MV-4-11 (cell line): ENCODE results near the gene ABHD14A.
A peak's percentile ranks its signal among the peaks of the same experiment; 100 is the strongest.

ENCODE experiments used
- DNase-seq: peaks from one replicate; lab custom pipeline; 2025; lab: John Stamatoyannopoulos, UW

ABHD14A gene

DNA sequence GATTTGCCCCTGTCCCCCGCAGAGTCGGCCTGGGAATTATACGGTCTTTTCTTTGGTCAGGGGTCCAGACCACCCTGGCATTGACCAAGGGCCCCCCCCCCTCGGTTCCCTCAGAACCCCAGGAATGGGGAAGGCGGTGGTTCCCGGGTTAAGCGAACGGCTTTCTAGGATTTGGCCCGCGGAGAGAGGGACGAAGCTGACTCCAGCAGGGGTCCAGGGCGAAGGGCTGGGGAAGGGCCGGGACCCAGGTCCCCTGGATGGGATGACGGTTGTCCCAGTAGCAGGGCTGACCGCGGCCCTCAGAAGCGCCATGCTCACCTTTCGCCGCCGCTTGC, 33.4 kb upstream of the ABHD14A start:
- no peak for DNase-seq

DNA sequence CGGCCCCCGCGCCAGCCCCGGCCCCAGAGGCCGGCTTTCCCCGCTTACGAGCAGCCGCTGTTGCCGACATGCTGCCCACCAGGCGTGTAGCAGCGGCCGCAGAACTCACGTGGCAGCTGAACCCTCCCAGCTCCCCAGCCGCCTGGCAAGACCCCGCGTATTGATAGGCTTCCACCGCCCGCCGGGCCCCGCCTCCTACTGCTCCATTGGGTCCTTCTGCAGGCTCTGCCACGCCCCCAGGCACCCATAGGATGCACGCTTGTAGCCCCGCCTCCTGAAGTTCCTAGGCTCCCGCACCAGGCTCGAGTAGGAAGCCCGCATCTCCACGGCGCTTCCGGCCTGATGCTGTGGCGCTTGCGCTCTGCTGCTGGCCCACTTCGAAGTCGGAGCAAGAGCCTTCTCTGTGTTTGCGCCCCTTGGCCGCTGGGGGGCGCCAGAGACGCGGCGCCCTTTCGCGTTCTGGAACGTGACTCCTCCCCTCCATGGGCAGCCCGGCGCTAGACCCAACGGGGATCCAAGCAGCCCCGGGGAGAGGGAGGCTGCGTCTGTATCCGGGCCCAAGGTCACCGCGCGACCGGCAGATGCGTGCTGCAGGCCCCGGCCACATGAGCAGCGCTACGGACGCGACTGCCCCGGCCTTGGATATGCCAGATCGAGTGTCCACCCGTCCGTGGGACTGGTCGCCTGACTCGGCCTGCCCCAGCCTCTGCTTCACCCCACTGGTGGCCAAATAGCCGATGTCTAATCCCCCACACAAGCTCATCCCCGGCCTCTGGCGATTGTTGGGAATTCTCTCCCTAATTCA, 32.9 kb upstream of the ABHD14A start, which contains the start of the genes PARP3 and RRP9:
PARP3 (plus strand) TSS at position 566 of the 805 bp plus-strand sequence. CDS start 993 bp downstream, outside the sequence.
RRP9 (minus strand) TSS at position 107 of the 805 bp plus-strand sequence; CDS start at position 70, 37 bp downstream.
- DNase-seq: peak; percentile 100

DNA sequence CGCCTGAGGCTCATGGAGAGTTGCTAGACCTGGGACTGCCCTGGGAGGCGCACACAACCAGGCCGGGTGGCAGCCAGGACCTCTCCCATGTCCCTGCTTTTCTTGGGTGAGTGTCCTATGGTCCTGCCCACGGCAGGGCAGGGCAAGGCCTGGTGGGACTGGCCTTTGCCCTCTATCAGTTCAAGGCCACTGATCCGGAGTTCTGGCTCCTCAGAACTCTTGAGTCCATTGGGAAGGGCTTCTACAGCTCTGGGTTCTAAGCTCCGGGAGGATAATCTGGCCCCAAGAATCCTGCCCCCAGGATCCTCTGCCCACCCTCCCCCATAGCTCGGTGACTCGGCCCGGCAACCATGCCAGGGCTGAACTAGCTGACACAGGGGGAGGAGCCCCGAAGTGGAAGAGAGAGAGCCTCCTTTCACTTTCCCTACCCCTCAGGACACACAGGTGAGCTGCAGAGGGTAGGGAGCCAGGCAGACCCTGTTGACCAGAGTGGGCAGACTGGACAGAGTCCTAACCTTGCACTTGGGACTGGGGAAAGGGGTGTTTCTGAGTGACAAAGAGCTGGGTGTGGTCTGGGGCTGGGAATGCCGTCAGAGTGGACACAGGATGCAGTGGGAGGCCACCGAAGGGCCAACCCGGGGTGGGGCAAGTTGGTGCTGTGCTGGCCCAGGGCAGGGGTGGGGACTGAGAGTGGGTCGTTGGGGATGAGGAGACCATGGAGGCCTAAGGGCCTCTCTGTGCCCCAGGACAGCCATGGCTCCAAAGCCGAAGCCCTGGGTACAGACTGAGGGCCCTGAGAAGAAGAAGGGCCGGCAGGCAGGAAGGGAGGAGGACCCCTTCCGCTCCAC, 32.0 kb upstream of the ABHD14A start:
- DNase-seq: no peak

DNA sequence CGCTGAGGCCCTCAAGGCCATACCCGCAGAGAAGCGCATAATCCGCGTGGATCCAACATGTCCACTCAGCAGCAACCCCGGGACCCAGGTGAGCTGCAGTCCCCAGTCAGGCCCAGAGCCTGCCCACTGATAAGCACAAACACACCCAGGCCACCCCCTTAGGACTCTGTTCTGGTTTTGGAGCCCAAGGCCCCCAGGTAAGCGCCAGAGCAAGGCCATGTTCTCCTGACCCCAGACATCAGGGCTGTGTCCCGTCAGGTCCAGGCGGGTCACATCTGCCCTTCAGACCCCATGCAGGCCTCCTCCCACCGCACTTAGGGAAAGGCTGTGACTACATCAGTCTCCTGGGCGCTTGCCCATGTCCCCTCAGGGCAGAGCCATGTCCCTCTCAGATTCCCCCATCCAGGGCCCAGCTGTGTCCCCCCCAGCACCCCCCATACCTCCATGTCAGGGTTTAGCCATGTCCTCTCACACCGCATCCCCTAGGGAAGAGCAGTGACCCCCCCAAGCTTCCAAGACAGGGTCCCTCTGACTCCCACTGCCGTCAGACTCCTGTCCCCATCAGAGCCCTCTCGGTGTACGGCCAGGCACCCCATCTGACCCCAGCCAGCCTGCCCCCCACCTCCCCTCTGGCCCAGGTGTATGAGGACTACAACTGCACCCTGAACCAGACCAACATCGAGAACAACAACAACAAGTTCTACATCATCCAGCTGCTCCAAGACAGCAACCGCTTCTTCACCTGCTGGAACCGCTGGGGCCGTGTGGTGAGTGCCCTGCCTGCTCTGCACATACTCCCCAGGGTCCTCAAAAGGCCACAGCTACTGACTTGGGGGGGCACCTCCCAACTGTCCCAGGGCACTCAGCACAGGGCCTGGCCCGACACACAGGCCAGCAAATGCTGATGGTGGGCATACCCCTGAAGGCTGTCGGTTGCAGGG, 31.1 kb upstream of the ABHD14A start:
- DNase-seq: no peak

DNA sequence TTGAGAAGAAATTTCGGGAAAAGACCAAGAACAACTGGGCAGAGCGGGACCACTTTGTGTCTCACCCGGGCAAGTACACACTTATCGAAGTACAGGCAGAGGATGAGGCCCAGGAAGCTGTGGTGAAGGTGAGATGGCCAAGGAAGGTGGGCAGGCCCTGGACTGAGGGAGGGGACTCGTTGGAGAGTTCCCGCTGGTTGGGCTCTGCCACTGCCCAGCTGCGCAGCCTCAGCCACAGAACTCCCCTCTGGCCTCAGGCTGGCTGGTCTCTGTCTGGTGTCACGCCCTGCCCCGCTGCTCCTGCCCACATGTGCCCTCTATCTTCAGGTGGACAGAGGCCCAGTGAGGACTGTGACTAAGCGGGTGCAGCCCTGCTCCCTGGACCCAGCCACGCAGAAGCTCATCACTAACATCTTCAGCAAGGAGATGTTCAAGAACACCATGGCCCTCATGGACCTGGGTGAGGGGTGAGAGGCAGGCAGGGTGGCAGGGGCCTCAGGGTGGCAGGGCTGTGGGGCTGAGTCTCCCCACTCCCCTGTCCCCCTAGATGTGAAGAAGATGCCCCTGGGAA, 30.3 kb upstream of the ABHD14A start:
- no peak for DNase-seq

DNA sequence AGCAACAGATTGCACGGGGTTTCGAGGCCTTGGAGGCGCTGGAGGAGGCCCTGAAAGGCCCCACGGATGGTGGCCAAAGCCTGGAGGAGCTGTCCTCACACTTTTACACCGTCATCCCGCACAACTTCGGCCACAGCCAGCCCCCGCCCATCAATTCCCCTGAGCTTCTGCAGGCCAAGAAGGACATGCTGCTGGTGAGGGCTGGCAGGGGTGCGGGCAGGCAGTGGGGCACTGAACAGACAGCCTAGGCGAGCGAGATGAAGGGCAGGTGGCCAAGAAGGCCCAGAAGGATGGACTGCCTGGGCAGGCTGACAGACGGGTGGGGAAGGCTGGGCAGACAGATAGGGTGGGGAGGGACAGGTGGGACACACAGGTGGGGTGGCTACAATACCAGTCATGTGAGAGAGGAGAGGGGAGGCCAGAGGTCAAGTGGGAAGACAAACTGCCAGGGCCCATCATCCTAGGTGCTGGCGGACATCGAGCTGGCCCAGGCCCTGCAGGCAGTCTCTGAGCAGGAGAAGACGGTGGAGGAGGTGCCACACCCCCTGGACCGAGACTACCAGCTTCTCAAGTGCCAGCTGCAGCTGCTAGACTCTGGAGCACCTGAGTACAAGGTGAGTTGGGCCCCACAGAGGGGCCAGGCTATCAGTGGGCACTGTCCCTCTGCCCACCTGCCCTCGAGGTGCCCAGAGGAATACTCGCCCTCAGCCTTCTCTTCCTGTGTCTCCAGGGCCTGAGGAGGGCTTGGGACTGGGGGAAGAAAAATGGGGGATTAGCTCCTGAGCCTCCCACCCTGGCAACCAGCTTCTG, 29.6 kb upstream of the ABHD14A start:
- DNase-seq: no peak

DNA sequence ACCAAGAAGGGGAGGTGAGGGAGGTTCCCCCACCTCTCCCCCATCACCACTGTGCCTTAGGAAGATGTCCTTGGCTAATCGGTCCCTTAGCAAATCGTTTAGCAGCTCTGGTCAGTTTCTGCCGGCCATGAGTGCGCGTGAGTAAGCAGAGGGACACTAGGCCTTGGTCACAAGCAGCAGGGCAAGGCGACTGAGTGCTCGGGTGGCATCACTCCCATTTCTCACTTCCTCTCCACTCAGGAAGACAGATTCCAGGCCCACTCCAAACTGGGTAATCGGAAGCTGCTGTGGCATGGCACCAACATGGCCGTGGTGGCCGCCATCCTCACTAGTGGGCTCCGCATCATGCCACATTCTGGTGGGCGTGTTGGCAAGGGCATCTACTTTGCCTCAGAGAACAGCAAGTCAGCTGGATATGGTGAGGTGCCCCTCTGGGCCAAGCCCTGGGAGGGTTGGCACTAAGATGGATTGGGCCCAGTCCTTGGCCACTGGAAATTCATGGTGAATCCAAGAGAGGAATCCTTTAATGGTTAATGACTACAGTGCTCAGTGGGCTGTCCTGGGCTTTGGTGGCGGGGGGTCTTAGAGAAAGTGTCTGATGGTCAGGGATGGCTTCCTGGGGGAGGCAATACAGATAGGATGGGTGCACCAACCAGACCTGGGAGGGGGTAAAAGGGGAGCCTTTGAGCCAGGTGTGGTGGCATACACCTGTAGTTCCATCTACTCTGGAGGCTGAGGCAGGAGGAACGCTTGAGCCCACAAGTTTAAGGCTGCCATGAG, 28.7 kb upstream of the ABHD14A start:
- no peak for DNase-seq

DNA sequence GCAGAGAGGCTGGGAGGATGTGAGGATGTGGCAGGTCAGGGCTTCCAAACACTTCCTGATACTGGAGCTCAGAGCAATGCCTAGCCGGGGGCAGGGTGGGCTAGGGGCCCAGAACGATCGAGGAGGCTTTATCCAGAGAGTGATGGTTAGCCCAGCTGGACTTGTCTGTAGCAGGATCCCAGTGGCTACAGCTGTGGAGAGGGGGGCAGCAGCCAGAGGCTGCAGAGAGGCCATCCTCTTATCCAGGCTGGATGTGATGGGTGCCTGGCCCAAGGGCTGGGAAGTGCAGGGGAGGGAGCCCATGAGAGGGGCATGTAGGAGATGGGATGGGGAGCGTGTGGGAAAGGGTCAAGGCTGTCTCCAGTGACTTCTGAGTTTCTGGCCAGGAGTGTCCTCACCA, 28.1 kb upstream of the ABHD14A start:
- no peak for DNase-seq

DNA sequence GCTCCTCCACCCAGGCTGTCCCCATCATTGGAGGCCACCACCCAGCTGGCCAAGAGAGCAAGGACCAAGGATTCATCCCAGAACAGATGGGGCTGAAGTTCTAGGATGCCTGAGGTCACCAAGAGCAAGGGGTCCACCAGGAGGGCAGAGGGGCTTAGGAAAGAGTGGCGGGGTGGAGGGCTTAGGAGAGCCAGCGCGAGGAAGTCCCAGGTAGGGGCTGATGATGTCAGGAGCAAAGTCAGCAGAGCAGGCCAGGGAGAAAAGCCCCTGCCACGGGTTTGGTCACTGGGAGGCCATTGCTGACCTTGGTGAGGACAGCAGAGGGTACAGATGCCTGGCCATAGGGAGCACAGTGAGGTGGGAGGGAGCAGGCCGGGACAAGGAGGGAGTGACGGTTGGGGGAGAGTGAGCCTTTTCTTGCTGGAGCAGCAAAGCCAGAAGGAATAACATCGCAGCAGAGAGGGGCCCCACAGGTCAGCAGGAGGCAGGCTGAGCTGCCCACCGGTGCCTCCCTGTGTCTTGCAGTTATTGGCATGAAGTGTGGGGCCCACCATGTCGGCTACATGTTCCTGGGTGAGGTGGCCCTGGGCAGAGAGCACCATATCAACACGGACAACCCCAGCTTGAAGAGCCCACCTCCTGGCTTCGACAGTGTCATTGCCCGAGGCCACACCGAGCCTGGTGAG, 27.5 kb upstream of the ABHD14A start:
- no peak for DNase-seq

DNA sequence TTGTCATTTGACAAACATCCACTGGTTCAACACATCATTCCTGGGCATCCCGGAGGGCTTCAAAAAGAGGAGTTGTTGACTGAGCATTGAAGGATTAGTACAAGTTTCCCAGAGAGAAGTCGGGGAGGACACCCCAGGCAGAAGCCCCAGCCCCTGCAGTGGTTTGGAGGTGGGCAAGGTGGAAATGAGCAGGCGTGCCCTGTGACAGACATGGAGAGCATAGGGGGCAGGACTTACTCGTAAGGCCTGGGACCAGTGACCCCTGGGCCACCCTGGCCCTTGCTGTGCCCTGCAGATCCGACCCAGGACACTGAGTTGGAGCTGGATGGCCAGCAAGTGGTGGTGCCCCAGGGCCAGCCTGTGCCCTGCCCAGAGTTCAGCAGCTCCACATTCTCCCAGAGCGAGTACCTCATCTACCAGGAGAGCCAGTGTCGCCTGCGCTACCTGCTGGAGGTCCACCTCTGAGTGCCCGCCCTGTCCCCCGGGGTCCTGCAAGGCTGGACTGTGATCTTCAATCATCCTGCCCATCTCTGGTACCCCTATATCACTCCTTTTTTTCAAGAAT, 26.8 kb upstream of the ABHD14A start:
- no peak for DNase-seq

DNA sequence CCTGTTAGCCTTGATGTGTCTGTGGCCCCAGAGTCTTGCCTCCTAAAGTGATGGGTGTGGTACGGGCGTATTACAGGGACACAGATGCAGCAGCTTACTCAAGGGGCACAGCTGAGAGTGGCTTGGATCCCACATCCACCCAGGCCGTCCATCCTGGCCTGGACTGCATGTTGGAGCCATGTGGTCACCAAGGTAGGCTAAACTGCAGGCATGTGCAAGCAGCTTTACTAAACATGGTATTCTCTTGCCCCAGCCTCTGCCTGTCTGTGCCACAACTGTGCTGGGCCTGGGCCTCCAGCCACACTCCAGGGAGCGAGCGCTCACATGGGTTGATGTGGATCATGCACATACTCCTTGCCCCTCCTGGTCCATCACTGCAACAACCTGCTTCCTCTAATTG, 25.7 kb upstream of the ABHD14A start:
- no peak for DNase-seq

DNA sequence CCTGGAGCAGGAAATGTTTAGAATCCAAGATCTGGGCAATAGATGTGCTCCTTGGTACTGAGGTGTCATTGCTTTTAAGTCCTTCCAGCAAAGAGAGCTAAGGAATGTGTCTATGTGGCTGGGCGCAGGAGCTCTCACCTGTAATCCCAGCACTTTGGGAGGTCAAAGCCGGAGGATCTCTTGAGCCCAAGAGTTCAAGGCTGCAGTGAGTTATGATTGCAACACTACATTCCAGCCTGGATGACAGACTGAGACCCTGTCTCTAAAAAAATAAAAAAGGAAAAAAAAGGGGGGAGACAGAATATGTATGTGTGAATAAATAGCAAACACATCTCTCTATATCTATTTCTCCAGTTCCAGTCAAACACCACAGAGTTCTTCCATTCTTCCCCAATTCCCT, 24.0 kb upstream of the ABHD14A start:
- DNase-seq: no peak

DNA sequence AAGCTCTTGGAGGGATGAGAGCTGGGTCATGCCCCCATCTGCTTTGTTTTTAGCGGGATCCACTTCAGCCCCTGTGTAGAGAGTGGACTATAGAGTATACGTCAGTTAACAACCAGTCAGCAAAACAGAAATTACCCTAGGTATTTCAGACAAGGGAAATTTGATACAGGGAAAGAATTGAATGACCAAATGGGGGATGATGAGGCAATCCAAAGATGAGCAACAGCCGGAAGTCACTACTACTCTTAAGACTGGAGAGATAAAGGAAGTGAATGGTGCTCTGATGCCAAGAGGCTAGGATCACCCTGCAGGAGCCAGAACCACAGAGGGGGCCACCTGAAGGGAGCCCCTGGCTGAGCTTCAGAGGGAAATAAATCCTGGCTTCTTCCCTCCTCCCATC, 21.4 kb upstream of the ABHD14A start:
- peak; percentile 86 for DNase-seq

DNA sequence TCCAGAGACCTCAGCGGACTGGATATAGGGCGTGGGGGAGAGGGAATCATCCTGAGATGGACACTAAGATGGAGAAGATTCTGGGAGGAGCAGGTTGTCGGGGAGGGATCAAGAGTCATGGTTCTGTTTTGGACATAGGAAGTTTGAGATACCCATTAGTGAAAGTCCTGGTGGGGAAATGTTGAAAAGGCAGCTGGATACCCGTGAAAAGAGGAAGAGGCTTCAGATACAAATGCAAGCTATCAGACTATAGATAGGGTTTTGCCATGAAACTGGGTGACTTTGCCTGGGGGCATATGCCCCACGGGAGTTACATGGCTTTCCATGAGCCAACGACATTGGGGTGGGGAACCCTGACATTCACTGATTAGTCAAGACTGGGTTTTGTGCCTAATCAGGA, 20.8 kb upstream of the ABHD14A start:
- peak; percentile 79 for DNase-seq

DNA sequence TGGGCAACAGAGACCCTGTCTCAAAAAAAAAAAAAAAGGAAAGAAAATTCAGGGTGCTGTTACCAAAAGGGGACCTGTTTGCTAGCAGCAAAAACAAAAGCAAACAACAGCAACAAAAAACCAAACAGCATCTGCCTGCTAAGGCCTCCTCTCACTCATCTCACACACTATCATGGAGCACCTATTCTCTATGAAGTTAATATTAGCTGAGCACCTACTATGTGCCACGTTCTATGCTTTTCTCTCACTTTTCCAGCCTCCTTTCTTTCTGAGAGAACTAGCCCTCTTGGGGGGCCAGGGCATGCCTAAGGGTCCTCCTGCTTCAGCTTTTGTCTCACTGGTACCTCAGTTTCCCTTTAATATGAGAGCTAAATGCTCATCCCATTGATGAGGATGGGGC, 20.2 kb upstream of the ABHD14A start:
- no peak for DNase-seq

DNA sequence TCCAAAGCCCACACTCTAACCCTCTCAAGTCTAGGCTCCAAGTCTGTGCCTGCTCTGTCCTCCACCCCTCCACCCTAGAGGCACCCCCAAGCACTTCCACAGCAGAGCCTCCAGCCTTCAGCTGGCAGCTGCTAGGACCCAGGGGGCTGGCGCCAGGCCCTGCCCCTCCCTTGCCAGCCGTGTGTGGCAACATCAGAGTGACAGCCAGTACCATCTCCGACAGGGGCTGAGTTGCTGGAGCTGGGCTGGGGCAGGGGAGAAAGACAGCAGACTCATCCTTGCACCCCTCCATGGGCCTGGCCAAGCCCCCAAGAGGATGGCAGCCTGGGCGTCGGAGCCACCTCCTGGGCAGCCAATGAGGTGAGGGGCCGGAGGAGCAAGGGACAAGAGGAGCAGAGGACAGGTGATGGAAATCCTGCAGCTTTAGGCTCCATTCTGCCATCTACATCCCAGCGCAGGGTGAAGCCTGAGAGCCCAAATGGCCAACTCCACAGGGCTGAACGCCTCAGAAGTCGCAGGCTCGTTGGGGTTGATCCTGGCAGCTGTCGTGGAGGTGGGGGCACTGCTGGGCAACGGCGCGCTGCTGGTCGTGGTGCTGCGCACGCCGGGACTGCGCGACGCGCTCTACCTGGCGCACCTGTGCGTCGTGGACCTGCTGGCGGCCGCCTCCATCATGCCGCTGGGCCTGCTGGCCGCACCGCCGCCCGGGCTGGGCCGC, 19.5 kb upstream of the ABHD14A start, which contains the start of gene GPR62:
GPR62 (plus strand) TSS at position 207 of the 718 bp plus-strand sequence; CDS start at position 479, 272 bp downstream.
- no peak for DNase-seq

DNA sequence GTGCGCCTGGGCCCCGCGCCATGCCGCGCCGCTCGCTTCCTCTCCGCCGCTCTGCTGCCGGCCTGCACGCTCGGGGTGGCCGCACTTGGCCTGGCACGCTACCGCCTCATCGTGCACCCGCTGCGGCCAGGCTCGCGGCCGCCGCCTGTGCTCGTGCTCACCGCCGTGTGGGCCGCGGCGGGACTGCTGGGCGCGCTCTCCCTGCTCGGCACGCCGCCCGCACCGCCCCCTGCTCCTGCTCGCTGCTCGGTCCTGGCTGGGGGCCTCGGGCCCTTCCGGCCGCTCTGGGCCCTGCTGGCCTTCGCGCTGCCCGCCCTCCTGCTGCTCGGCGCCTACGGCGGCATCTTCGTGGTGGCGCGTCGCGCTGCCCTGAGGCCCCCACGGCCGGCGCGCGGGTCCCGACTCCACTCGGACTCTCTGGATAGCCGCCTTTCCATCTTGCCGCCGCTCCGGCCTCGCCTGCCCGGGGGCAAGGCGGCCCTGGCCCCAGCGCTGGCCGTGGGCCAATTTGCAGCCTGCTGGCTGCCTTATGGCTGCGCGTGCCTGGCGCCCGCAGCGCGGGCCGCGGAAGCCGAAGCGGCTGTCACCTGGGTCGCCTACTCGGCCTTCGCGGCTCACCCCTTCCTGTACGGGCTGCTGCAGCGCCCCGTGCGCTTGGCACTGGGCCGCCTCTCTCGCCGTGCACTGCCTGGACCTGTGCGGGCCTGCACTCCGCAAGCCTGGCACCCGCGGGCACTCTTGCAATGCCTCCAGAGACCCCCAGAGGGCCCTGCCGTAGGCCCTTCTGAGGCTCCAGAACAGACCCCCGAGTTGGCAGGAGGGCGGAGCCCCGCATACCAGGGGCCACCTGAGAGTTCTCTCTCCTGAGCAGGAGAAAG, 18.7 kb upstream of the ABHD14A start:
- no peak for DNase-seq
